ENCODE measurements around the gene PRXL2B.

PRXL2B gene

DNA sequence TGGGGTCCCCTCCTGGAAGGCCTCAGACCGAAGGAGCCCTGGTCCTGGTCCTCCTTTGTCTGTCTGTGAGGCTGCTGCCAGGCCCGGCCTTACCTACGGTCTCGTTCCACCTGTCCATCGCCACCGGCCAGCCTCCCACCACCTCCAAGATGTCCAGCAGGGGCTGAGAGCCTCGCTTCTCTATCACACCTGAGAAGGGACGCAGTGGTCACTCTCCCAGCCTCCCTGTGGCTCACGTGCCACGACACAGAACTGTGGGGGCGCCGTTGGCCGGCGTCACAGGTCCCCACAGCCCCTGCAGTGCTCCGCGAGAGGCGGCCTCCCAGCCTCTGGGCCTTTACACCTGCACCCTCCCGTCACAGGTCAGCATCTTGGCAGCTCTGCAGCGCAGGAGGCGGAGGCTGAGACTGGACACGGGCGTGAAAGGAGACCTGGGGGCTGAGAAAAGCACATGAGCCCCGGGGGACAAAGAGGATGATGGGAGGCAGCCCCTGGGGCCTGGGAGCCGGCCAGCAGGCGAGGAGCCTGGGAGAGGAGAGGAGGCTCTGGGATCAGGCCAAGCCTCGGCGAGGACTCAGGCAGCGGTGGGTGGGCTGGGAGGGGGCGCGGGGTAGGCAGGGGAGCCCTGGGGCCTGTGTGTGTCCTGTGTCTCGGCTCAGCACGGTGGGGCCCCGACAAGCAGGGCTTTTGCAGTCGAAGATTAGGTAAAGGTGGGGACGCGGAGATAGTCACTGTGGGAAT, 20.5 kb downstream of the PRXL2B start:
- no peaks in the 10 kb centered on the region for H3K4me1 ChIP-seq (ENCODE audit: control insufficient read depth, low read length)
- no peak overlapping the region for H3K27ac ChIP-seq (ENCODE audit: low read depth, low read length)
- no peaks in the 10 kb centered on the region for H4K20me1 ChIP-seq (ENCODE audit: control insufficient read depth, insufficient read depth, low read depth, low read length)
- no peak overlapping the region for H3K4me2 ChIP-seq (ENCODE audit: low read length)
- no peaks in the 10 kb centered on the region for H3K9me2 ChIP-seq (replicated peaks; ENCODE audit: control insufficient read depth, low read length)
- H3K36me3 ChIP-seq (ENCODE audit: control insufficient read depth, low read length): no peaks in the 10 kb centered on the region
- H3K4me3 ChIP-seq (ENCODE audit: low read length): no peak overlapping the region
- no peaks in the 10 kb centered on the region; the same call in 1 of the 2 replicates for H3K9me3 ChIP-seq (ENCODE audit: control insufficient read depth, insufficient read depth, low read length)
- no peaks in the 10 kb centered on the region for H3K79me2 ChIP-seq (ENCODE audit: control insufficient read depth, low read length)
- no peaks in the 10 kb centered on the region for H3F3A ChIP-seq (ENCODE audit: control insufficient read depth, insufficient read depth)
- H3K27me3 ChIP-seq (ENCODE audit: control insufficient read depth, low read length): no peaks in the 10 kb centered on the region
- TF ChIP-seq CTCF (IDR thresholded peaks at IDR 0.05; ENCODE audit: low read depth, low read length, poor library complexity, severe bottlenecking): no peak
- TF ChIP-seq EZH2phosphoT487 (IDR thresholded peaks at IDR 0.05; ENCODE audit: borderline replicate concordance, low read length): no peak

- Histone ChIP-seq H4K20me1 (ENCODE audit: control insufficient read depth, insufficient read depth, low read depth, low read length) (no peaks in the 10 kb centered on the region), H3K4me2 (ENCODE audit: low read length) (no peak overlapping the region), H3K27ac (ENCODE audit: low read depth, low read length) (no peak overlapping the region), H3K4me1 (ENCODE audit: control insufficient read depth, low read length) (no peaks in the 10 kb centered on the region), H3K79me2 (ENCODE audit: control insufficient read depth, low read length) (no peaks in the 10 kb centered on the region), H3F3A (ENCODE audit: control insufficient read depth, insufficient read depth) (no peaks in the 10 kb centered on the region), H3K4me3 (ENCODE audit: low read length) (no peak overlapping the region), H3K9me2 (replicated peaks; ENCODE audit: control insufficient read depth, low read length) (no peaks in the 10 kb centered on the region), H3K27me3 (ENCODE audit: control insufficient read depth, low read length) (no peaks in the 10 kb centered on the region), H3K36me3 (ENCODE audit: control insufficient read depth, low read length) (no peaks in the 10 kb centered on the region), H3K9me3 (ENCODE audit: control insufficient read depth, insufficient read depth, low read length) (no peaks in the 10 kb centered on the region; the same call in 1 of the 2 replicates)
- TF ChIP-seq EZH2phosphoT487 (IDR thresholded peaks at IDR 0.05; ENCODE audit: borderline replicate concordance, low read length) (no peak), CTCF (IDR thresholded peaks at IDR 0.05; ENCODE audit: low read depth, low read length, poor library complexity, severe bottlenecking) (no peak)
Observed at GRCh38 chr1:2607641-2608091, 21.1 kb downstream of the PRXL2B start.

DNA sequence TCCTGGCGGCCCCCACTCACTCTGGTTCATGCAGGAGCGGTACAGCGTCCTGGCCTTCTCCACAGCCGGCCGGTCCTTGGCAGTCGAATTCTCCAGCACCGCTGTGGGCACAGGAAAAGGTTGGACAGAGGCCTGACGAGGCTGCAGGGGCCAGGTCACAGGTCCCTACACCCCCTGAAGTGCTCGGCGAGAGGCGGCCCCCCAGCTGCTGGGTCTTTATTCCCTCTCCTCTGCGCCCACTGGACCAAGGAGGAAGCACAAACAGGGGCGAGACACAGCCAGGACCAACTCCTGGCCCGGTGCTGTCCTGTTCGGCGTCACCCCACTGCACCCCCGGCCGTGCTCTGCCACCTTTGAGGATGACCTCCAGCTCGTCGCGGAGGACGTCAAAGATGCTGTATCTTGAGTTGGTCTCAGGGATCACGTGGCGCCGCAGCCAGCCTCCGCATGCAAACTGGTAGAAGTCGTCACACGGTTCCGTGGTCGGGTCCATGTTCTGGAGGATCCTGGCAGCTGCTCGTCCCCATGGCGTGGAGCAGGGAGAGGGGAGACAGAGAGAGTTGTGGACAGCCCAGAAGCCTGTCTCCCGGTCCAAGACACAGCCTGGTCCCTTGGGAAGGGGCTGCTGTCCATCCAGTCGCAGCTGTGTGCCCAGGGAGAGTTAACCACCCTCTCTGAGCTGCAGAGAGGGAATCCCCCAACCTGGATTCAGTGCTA, 22.9 kb downstream of the PRXL2B start:
- H3K27me3 ChIP-seq (ENCODE audit: control insufficient read depth, low read length): 0 out of 2 replicates have a peak, but pooled peaks cover 2% of the 10 kb centered on the region
- H3K9me2 ChIP-seq (replicated peaks; ENCODE audit: control insufficient read depth, low read length): no peaks in the 10 kb centered on the region
- no peaks in the 10 kb centered on the region for H3K36me3 ChIP-seq (ENCODE audit: control insufficient read depth, low read length)
- H3K27ac ChIP-seq (ENCODE audit: low read depth, low read length): no peak overlapping the region
- TF ChIP-seq CTCF (IDR thresholded peaks at IDR 0.05; ENCODE audit: low read depth, low read length, poor library complexity, severe bottlenecking) (no peak), EZH2phosphoT487 (IDR thresholded peaks at IDR 0.05; ENCODE audit: borderline replicate concordance, low read length) (no peak)
- no peaks in the 10 kb centered on the region for H3K4me1 ChIP-seq (ENCODE audit: control insufficient read depth, low read length)
- no peak overlapping the region for H3K4me3 ChIP-seq (ENCODE audit: low read length)
- H4K20me1 ChIP-seq (ENCODE audit: control insufficient read depth, insufficient read depth, low read depth, low read length): no peaks in the 10 kb centered on the region
- H3K4me2 ChIP-seq (ENCODE audit: low read length): no peak overlapping the region
- H3K79me2 ChIP-seq (ENCODE audit: control insufficient read depth, low read length): no peaks in the 10 kb centered on the region
- no peaks in the 10 kb centered on the region; the same call in 1 of the 2 replicates for H3K9me3 ChIP-seq (ENCODE audit: control insufficient read depth, insufficient read depth, low read length)
- H3F3A ChIP-seq (ENCODE audit: control insufficient read depth, insufficient read depth): no peaks in the 10 kb centered on the region
